ENCODE measurements around the gene DERL3.

- TF ChIP-seq POLR2A (IDR thresholded peaks at IDR 0.05) (no peak), CTCF (IDR thresholded peaks at IDR 0.05) (no peak), POLR2AphosphoS5 (IDR thresholded peaks at IDR 0.05) (no peak)
Observed at GRCh38 chr22:23837911-23838680, 710 bp downstream of the DERL3 start.

Measured in transverse colon (tissue), 4 donors.